Prostate gland (tissue), 2 donors: ENCODE data around the gene ZNF516. TPM values are rescaled to one million over a fixed set of nuclear protein-coding genes. Genes with fewer than 3 reads are reported as not detected.

ENCODE experiments used
- DNase-seq: peaks from one replicate; pipeline ENCODE4 v3.0.0-alpha.2; 2019; ENCODE audit warnings: low spot score
- H3K27ac ChIP-seq, 2 donors: fragments of 200-600 bp; sonication (generic); 2 replicates each; pipeline ENCODE4 v1.5.1; 2017 to 2019
- H3K27me3 ChIP-seq: fragments of 200-600 bp; sonication (generic); replicated peaks from 2 replicates; pipeline ENCODE4 v1.5.1; 2019; ENCODE audit not compliant: insufficient read depth
- H3K36me3 ChIP-seq, 2 donors: fragments of 200-600 bp; sonication (generic); 1 replicate in 1 of 2; 2 replicates in 1 of 2; pipeline versions ENCODE4 v1.5.1 to v1.8.1; 2017 to 2019
- H3K4me1 ChIP-seq: fragments of 200-600 bp; sonication (generic); replicated peaks from 2 replicates; pipeline ENCODE4 v1.5.1; 2019
- H3K4me3 ChIP-seq, 2 donors: fragments of 200-600 bp; sonication (generic); 2 replicates each; pipeline ENCODE4 v1.5.1; 2017 to 2019
- H3K9me3 ChIP-seq: fragments of 200-600 bp; sonication (generic); 2 replicates; pipeline ENCODE4 v1.5.1; 2017
- POLR2A ChIP-seq: fragments of 450-650 bp; IDR thresholded peaks from one replicate; pipeline ENCODE4 v1.6.1; 2016; ENCODE audit warnings: antibody characterized with exemption, mild to moderate bottlenecking
- POLR2AphosphoS5 ChIP-seq: sonication (generic); formaldehyde crosslinking; IDR thresholded peaks from one replicate; pipeline ENCODE4 v1.6.1; 2017; ENCODE audit warnings: antibody characterized with exemption
- WGBS: methylation state at CpG from one replicate; pipeline ENCODE4 v1.1.5; 2018; 5-methylcytosine and 5-hydroxymethylcytosine counted together
- intact Hi-C: fragments of 100-400 bp; cut with DNase I; formaldehyde crosslinking; loops from one replicate; pipeline ENCODE4 v1.14.2; 2022
- total RNA-seq, 2 donors: library from RNA; depleted of rRNA; stranded (reverse); fragments of >200 nt; gene quantifications; one replicate each; pipeline ENCODE4 v1.1.0, GENCODE V29; 2016
- TF ChIP-seq, protein P1 (sequence below), 4 experiments: fragments of 200-600 bp in 2 of 4; fragments of 450-650 bp in 2 of 4; sonication (generic) in 2 of 4; IDR thresholded peaks; 1 replicate in 3 of 4; 2 replicates in 1 of 4; pipeline ENCODE4 v1.5.1; 2016 to 2019; ENCODE audit warnings: antibody characterized with exemption in 4 of 4, mild to moderate bottlenecking in 2 of 4, moderate library complexity in 2 of 4

ZNF516 gene
- total RNA-seq, 2 donors from 2014 or later: 25.0 to 158 TPM

DNA sequence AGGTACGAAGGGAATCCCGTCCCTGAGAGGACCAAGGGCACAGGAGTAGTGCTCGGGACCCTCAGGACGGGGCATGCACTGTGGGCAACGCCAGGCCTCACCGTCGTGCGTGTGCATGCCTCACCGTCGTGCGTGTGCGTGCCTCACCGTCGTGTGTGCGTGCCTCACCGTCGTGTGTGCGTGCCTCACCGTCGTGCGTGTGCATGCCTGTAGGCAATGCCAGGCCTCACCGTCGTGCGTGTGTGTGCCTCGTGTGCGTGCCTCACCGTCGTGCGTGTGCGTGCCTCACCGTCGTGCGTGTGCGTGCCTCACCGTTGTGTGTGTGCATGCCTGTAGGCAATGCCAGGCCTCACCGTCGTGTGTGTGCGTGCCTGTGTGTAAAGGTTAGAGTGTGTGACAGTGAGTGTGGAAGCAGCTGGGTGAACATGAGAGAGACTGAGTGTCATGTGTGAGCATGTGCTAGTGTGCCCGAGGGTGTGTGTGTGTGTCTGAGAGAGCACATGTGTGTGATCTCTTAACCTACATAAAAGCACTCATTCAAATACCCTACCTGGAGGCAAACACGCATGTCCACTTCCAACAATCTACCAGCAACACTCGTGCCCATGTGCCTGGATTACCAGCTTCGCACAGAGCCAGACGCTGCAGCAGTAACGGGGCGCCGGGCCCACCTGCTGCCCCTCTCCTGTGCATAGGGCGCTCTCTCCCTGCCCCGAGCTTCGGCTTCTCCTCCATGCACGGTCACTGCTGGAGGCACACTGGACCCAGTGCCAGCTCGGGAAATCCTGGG, 36.3 kb downstream of the ZNF516 start:
- no peak for DNase-seq

GRCh38 chr18:76457957-76458356, 37.1 kb downstream of the ZNF516 start:
- Histone ChIP-seq H3K9me3 (no peaks in the 10 kb centered on the region), H3K36me3 (no peaks in the 10 kb centered on the region), H3K4me3 (no peak overlapping the region), H3K4me1 (peaks cover 4% of the 10 kb centered on the region), H3K27ac (no peak overlapping the region), H3K27me3 (no peaks in the 10 kb centered on the region)
- TF ChIP-seq POLR2AphosphoS5 (no peak), POLR2A (no peak)
- TF ChIP-seq, protein P1, sequence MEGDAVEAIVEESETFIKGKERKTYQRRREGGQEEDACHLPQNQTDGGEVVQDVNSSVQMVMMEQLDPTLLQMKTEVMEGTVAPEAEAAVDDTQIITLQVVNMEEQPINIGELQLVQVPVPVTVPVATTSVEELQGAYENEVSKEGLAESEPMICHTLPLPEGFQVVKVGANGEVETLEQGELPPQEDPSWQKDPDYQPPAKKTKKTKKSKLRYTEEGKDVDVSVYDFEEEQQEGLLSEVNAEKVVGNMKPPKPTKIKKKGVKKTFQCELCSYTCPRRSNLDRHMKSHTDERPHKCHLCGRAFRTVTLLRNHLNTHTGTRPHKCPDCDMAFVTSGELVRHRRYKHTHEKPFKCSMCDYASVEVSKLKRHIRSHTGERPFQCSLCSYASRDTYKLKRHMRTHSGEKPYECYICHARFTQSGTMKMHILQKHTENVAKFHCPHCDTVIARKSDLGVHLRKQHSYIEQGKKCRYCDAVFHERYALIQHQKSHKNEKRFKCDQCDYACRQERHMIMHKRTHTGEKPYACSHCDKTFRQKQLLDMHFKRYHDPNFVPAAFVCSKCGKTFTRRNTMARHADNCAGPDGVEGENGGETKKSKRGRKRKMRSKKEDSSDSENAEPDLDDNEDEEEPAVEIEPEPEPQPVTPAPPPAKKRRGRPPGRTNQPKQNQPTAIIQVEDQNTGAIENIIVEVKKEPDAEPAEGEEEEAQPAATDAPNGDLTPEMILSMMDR (IDR thresholded peaks at IDR 0.05): no peak
- DNase-seq: no peak
- 82% methylated on average over 9 of the region's 9 CpGs for WGBS
- intact Hi-C loops: no loop called here

More for the DNA sequence above, 36.3 kb downstream of the ZNF516 start:
- Histone ChIP-seq H3K4me1 (peaks cover 4% of the 10 kb centered on the region), H3K27ac (peak overlapping the region in 1 of 2 donors; percentile 61), H3K4me3 (no peak overlapping the region), H3K36me3 (no peaks in the 10 kb centered on the region), H3K9me3 (no peaks in the 10 kb centered on the region), H3K27me3 (no peaks in the 10 kb centered on the region)
- no peak for TF ChIP-seq POLR2AphosphoS5
- TF ChIP-seq POLR2A: no peak
- 88% methylated on average over 40 of the region's 51 CpGs for WGBS
- intact Hi-C loops: no loop called here

DNA sequence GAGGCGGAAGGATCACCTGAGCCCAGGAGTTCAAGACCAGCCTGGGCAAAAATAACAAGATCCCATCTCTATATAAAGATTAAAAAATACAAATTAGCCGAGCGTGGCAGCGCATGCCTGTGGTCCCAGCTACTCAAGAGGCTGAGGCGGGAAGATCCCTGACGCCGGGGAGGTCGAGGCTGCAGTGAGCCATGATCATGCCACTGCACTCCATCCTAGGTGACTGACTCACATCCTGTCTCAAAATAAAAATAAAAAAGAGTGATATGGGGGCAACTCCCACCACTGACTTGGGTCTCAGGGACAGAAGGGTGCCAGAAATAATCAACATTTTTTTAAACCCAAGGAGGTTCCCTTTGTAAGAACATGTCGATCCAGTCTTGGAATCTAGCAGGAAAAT, 37.6 kb downstream of the ZNF516 start:
- Histone ChIP-seq H3K4me1 (peaks cover 4% of the 10 kb centered on the region), H3K27ac (no peak overlapping the region), H3K9me3 (no peaks in the 10 kb centered on the region), H3K27me3 (no peaks in the 10 kb centered on the region), H3K4me3 (no peak overlapping the region), H3K36me3 (no peaks in the 10 kb centered on the region)
- 84% methylated on average over 9 of the region's 9 CpGs for WGBS
- no peak for DNase-seq
- TF ChIP-seq POLR2AphosphoS5: no peak
- TF ChIP-seq, protein P1 (IDR thresholded peaks at IDR 0.05): no peak
- TF ChIP-seq POLR2A: no peak
- intact Hi-C loops: no loop called here

- TF ChIP-seq POLR2AphosphoS5 (no peak), POLR2A (no peak)
- TF ChIP-seq, protein P1 (IDR thresholded peaks at IDR 0.05): no peak
- intact Hi-C loops: no loop called here
- DNase-seq: no peak
- H3K27ac ChIP-seq: no peak overlapping the region
- H3K4me3 ChIP-seq: no peak overlapping the region
- no peaks in the 10 kb centered on the region for H3K27me3 ChIP-seq
- no peaks in the 10 kb centered on the region for H3K9me3 ChIP-seq
- 90% methylated on average over 4 of the region's 4 CpGs for WGBS
- H3K4me1 ChIP-seq: peaks cover 7% of the 10 kb centered on the region
- H3K36me3 ChIP-seq: no peaks in the 10 kb centered on the region
These were observed 38.2 kb downstream of the ZNF516 start for GRCh38 chr18:76456823-76457222.

GRCh38 chr18:76456018-76456750, 38.9 kb downstream of the ZNF516 start:
- Histone ChIP-seq H3K27ac (no peak overlapping the region), H3K9me3 (no peaks in the 10 kb centered on the region), H3K36me3 (no peaks in the 10 kb centered on the region), H3K4me3 (no peak overlapping the region), H3K4me1 (peaks cover 8% of the 10 kb centered on the region), H3K27me3 (no peaks in the 10 kb centered on the region)
- intact Hi-C loops: no loop called here
- DNase-seq: no peak
- WGBS: 85% methylated on average over 16 of the region's 16 CpGs
- TF ChIP-seq POLR2AphosphoS5 (no peak), POLR2A (no peak)
- TF ChIP-seq, protein P1 (IDR thresholded peaks at IDR 0.05): no peak
